Hepatocyte (in vitro differentiated cells): ENCODE data around the gene TENM4.

ENCODE experiments used
- EZH2 ChIP-seq: fragments of 200-600 bp; sonication (generic); IDR thresholded peaks from 2 replicates; pipeline ENCODE4 v1.6.1; 2016; ENCODE audit warnings: antibody characterized with exemption, mild to moderate bottlenecking, borderline replicate concordance
- TF ChIP-seq, protein P1 (sequence below): fragments of 200-600 bp; sonication (generic); IDR thresholded peaks from 2 replicates; pipeline ENCODE4 v1.5.1; 2016; ENCODE audit warnings: antibody characterized with exemption, mild to moderate bottlenecking; ENCODE audit not compliant: poor library complexity

DNA sequence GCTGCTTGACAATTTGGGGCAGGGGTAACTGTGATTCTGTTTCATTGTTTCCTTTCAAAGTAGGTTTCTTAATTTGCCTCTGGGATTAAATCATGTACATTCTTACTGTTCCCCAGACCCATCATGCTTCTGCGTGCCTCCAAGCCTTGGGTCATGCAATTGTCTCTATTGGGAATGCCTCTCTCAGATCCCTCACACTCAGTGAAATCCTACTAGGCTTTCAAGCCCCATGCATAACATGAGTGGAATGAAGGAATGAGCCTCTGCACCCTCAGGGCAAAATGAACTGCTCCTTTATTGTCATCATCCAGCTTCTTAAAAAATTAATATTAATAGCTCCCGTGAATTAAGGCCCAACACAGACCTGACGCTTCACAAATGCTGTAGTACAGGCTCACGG, 381.7 kb downstream of the TENM4 start:
- TF ChIP-seq, protein P1, sequence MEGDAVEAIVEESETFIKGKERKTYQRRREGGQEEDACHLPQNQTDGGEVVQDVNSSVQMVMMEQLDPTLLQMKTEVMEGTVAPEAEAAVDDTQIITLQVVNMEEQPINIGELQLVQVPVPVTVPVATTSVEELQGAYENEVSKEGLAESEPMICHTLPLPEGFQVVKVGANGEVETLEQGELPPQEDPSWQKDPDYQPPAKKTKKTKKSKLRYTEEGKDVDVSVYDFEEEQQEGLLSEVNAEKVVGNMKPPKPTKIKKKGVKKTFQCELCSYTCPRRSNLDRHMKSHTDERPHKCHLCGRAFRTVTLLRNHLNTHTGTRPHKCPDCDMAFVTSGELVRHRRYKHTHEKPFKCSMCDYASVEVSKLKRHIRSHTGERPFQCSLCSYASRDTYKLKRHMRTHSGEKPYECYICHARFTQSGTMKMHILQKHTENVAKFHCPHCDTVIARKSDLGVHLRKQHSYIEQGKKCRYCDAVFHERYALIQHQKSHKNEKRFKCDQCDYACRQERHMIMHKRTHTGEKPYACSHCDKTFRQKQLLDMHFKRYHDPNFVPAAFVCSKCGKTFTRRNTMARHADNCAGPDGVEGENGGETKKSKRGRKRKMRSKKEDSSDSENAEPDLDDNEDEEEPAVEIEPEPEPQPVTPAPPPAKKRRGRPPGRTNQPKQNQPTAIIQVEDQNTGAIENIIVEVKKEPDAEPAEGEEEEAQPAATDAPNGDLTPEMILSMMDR = no peak
- no peak for TF ChIP-seq EZH2
